UCSD-AML1 (cell line): ENCODE results near the gene CLPTM1L.
"Not testable (repeated sequence)": the region's sequence is repeated elsewhere in the genome, so short reads cannot be mapped to it uniquely, and the experiment has no call there.

Source experiments
- DNase-seq: peaks from one replicate; lab custom pipeline; 2025; ENCODE audit not compliant: unreplicated experiment; lab: John Stamatoyannopoulos, UW

CLPTM1L gene

DNA sequence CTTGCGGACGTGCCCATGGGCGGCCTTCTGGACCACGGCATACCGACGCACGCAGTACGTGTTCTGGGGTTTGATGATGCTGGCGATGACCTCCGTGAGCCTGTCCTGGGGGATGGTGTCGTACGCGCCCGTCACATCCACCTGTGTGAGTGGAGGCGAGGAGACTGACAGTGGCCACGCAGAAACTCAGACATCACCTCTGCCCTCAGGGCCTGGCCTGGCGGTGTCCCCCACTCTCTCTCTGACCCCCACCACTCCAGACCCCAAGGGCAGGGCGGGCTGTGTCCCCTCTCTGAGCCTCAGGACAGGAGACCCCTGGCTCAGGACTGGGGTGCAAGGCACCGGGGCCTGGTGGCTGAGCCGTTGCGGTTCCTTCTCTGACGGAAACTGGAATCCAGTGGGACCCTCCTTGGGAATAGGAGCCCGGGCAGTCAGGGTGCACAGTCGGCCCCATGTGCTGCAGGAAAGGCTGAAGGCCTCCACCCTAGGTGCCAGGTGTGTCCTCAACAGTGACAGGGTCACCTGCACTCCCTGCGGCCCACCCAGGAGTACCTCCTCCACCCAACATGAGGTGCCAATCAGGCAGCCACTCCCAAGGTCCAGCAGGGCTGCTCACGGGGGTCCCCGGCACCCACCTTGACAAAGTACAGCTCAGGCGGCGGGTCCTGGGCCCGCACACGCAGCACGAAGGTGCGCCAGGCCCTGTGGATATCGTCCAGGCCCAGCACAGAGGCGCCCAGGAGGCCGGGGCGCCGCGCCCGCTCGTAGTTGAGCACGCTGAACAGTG, 66.0 kb downstream of the CLPTM1L start:
- DNase-seq: no peak

DNA sequence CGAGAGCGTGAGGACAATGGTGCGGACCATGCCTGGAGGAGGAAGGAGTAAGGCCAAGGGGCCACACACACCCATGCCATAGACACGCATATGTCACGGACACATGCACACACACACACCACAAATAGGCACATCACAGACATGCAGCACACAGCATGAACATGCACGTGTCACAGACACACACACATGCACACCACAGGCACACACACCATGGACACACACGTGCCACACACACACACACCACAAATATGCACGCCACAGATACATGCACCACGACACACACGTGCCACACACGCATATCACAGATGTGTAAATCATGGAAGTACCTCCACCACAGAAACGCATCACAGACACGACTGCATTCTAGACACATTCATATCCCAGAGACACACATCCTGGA, 66.7 kb downstream of the CLPTM1L start:
- DNase-seq: no peak

DNA sequence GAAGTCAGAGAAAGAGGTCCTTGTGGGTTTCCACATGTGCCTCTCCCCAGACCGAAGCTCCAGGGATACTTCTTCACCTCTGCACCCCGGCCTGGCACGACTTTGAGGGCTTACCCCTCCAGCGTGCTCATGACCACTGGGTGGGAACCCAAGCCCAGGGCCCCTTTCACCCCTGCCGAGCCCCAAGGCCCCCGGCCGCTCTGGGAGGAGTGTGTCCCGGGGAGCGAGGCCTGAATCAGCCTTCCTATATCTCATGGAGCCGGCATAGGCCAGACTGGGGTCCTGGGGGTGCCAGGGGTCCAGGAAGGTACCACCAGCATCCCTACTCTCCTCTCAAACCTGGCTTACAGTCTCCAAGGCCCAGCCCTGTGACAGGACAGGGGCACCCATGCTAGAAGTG, 67.1 kb downstream of the CLPTM1L start:
- DNase-seq: no peak

DNA sequence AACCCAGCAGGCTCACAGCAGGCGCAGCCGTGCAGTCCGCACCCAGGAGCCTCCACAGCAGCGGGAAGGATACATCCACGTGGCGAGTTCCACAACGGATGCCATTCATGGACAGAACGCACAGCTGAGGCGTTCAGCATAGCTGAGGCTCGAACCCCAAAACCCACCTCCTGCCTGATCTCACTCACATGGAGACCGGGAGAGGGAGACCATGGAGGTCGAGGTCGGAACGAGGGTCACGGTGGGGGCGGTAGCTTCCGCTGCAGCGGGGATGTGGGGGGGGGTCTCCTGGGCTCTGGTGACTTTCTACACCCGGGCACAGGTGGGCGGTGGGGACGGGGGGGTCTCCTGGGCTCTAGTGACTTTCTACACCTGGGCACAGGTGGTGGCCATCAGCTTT, 67.6 kb downstream of the CLPTM1L start:
- no peak for DNase-seq

DNA sequence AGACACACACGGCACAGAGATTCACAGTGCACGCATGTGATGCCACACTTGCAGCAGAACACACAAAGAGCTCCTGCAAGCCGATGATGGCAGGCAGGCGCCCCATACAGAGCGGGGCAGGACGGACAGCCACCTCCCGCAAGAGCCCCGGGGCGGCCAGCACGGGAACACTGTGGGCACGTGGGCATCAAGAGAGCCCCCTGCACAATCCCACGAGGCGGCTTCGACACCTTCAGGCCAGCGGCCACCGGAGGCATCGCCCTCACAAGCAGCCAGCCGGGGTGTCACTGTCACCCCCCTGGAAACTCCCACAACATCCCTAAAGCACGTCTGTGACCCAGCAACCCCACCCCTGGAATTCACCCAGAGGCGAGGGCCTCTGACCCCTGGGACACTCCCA, 68.0 kb downstream of the CLPTM1L start:
- DNase-seq: no peak

DNA sequence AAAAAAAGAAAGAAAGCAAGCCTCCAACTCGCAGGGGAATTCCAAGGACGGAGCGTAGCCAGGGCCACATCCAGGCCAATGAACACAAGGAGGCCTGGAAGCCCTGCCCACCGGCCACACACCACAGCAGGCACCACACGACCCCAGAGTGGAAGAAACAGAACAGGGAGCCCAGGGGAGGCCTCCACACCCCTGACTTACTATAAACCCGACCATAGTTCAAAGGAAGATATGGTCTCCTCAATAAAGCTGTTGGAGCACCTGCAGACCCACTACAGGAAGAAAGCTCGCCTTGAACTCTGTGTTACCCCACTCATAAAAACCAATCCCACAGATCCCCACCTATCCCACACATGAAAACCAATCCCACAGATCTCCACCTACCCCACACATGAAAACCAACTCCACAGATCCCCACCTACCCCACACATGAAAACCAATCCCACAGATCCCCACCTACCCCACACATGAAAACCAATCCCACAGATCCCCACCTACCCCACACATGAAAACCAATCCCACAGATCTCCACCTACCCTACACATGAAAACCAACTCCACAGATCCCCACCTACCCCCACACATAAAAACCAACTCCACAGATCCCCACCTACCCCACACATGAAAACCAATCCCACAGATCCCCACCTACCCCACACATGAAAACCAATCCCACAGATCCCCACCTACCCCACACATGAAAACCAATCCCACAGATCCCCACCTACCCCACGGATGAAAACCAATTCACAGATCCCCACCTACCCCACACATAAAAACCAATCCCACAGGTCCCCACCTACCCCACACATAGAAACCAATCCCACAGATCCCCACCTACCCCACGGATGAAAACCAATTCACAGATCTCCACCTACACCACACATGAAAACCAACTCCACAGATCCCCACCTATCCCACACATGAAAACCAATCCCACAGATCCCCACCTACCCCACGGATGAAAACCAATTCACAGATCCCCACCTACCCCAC, 69.2 kb downstream of the CLPTM1L start:
- not testable (repeated sequence) for DNase-seq

DNA sequence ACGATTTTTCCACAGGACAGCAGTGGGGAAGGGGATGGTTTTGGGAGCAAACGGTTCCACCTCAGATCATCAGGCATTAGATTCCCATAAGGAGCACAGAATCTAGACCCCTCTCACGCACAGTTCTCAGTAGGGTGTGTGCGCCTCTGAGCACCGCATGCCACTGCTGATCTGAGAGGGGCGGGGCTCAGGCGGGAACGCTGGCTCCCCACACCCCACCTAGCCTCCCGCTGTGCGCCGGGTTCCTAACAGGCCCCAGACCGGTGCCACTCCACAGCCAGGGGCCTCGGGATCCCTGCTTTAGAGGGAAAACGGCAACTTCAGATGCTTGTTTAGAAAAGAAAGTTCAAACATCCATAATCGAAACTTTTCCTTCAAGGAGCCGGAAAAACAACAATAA, 70.4 kb downstream of the CLPTM1L start:
- no peak for DNase-seq

DNA sequence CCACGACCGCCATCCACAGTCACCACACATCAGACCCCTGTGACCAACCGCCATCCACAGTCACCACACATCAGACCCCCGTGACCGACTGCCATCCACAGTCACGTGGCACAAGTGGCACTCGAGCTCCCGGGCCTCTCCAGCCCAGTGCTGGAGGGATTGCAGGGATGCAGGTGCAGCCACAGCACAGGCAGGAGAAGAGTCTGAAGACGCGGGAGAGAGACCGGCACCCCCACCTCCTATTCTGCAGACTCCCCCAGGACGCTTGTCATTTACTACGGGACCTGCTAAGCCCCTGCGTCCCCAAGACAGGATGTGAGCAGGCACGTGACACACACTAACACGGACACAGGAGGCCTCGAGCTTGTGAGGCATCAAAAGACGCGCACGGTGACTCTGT, 71.2 kb downstream of the CLPTM1L start:
- no peak for DNase-seq

DNA sequence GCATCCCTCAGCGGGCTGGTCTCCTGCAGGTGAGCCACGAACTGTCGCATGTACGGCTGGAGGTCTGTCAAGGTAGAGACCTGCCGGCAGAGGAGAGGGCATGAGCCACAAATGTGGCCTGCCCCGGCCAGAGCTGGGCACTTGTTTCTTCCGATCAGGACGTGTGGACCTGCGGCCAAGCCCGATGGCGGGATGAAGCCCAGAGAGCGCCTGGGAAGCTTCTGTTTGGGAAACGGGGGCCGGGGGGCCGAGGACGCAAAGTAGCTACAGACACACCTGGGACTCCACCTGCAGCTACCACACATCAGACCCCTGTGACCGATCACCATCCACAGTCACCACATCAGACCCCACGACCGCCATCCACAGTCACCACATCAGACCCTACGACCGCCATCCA, 72.7 kb downstream of the CLPTM1L start:
- no peak for DNase-seq

DNA sequence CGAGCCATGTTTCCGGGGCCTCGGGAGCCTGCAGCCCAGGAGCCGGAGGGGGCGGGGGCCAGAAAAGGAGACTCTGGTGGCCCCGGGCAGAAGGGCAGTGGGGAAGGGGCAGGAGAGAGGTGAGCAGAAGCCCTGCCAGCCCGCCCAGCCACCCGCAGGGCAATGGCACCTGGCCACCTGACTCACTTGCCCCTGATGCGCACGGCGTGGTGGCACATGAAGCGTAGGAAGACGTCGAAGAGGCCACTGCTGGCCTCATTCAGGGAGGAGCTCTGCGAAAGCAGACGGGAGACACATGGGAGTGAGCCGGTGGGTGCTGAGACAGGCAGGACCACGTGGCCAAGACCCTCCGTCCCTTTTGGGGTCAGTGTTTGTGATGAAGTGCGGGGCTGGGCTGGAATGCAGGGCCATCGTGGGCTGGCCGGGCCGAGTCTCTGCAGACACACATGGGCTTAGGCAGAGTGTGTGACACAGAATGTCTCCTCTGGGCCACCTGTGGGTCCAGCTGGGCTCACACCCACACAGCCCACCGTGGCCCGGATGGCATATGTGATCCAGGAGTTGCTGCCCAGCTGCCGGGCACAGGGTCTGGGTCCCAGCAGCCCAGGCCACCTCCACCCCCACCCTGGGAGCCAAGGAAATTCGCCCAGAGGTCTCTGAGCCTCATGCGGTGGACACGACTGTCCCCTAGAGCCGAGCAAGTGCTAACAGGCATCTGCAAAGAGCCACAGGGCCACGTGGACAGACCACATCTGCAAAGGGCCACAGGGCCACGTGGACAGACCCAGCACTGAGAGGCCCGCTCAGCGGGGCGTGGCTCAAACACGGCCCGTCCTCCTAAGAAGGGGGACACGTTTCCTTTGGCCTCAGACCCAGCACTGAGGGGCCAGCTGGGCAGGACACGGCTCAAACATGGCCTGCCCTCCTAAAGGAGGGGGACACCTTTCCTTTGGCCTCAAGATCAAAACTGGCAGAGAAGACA, 73.7 kb downstream of the CLPTM1L start:
- no peak for DNase-seq

DNA sequence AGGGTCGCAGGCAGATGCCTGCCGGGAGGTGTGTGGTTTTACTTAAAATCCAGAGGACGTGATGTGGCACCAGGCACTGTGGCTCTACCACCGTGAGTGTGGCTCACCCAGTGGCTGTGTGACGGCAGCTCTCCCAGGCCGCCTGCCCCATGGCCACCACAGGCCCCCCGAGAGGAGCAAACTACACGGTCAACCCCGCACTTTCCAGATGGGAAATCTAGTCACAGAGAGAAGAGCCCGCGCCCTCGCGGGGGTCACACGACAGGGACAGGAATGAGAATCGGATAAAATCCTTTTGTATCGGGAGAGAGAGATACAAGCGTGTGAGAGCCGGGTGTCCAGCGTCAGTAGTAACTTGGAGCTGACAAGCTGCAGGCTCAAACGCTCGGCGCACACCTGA, 74.5 kb downstream of the CLPTM1L start:
- no peak for DNase-seq

DNA sequence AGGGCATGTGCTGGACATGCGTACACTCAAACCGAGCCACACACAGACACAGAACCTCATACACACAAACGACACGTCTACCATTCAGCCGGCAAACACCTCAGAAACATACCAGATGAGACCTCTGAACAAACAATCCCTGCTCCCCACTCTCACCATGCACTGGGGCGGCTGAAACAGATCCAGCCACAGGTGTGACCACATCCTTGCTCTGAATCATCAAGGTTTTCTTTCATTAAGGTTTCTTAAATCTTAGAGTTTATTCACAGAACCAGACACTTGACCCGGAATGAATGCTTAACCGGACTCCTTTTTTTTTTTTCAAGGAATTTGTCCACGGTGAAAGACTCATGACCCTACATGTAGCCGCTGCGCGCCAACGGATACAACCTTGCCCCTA, 76.2 kb downstream of the CLPTM1L start:
- no peak for DNase-seq

DNA sequence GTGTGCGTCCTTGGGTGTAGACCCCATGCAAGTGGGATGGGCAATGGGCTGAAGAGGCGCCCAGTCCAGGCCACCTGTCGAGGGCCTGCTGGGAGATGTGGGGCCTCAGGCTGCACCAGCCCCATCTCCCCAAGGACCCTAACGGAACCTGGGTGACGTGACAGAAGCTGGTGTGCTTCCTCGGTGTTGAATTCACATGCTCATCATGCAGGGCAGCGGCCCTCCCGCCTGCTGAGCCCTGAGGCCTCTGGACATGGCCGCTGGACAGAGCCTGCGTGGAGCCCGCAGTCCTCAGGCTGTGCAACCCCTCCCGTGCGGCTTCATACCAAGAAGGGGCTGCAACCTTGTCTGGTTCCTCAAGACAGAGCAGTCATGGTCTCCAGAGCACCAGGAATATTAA, 76.8 kb downstream of the CLPTM1L start:
- no peak for DNase-seq
